Caki2 (cell line): ENCODE measurements around the gene MAG. TPM values are rescaled to one million over a fixed set of nuclear protein-coding genes. Genes with fewer than 3 reads are reported as not detected.

ENCODE experiments used
- DNase-seq: peaks from one replicate; pipeline ENCODE4 v3.0.0-alpha.2; 2015; ENCODE audit warnings: low read depth
- in situ Hi-C: cut with HindIII; loops from 2 replicates; pipeline ENCODE4 v1.10.0; 2016; ENCODE audit warnings: low sequenced_read_pairs, low pct_unique_long_range_greater_than_20kb, mixed read lengths
- total RNA-seq: library from RNA; depleted of rRNA; stranded (reverse); fragments of >200 nt; shearing (Covaris generic); gene quantifications from 2 replicates; pipeline ENCODE4 v1.2.3, GENCODE V29; 2014; ENCODE audit warnings: low replicate concordance; rRNA removed

Gene MAG
- total RNA-seq, 1 experiment from 2014 or later = 5.7 TPM

DNA sequence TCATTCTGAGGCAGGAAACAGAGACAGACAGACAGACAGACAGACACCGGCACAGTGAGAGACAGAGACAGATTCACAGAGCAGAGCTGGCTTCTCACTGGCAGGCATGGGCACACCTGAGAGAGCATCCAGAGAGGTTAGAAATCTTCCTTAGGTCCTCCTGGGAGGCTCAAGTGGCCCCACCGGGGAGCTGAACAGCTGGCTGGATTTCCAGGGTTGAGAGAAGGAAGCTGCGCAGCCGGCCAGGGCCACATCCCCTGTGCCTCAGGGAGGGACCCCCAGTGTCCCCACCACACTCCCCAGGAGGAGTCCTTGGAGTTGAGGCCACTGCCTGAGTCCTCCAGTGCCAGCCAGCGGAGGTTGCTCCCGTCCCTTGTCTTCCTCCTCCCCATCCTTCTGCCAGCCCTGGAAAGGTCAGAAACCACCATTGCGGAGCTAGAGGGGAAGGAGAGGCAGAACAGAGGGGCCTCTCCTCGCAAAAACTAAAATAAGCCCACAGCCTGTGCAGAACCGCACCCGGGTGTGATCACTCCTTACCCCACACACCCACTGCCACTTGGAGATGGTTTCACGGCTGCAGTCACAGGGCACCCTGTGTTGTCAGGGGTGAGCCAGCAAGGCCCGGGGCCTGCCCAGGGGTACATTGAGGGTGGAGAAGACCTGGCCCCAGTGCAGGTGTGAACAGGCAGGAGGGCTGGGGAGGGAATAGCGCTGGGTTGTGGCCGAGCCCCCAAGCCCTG is 70.5 kb downstream of the MAG start:
- DNase-seq = no peak
- in situ Hi-C loops = no loop called here

DNA sequence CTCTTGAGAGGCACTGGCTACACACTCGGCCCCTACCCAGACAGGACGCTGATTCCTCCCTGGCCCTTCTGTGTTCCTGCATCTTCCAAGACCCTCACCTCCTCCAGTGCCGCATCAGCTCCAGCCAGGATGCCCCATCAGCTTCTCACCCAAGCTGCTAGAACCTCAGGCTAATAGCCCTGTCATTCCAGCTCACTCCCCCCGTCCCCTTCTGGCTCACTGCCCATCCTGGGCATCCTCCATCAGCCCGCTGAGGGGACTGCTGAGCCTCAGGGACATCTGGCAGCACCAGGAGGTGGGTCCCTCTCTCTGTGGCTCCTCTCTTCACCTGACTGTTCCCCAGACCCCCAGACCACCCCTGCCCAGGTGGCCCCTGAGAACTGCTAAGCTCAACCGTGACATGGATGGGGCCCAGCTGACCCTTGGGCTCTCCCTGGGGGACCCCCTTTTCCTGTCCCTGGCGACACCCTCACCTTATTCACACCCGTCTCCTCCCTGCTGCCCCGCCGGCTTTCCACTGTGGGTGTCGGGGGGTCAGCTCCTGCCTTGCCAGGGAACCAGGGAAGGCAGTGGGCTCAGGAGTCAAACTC is 71.1 kb downstream of the MAG start:
- DNase-seq = no peak
- in situ Hi-C loops = no loop called here

Other genes starting within 250 kb of the MAG start
- not detected in 2 replicates for gene FXYD3, start 176.3 kb upstream of the MAG start, total RNA-seq
- 0.29 TPM in 1 of 2 replicates, not detected in the other for gene LGI4, start 157.1 kb upstream of the MAG start, total RNA-seq
- not detected in 2 replicates for gene FXYD1, start 153.3 kb upstream of the MAG start, total RNA-seq
- not detected in 2 replicates for gene FXYD7, start 148.9 kb upstream of the MAG start, total RNA-seq
- 43.7 and 51.5 TPM in 2 replicates for gene FXYD5, start 137.4 kb upstream of the MAG start, total RNA-seq
- not detected in 2 replicates for gene FAM187B, start 63.4 kb upstream of the MAG start, total RNA-seq
- gene LSR, start 43.2 kb upstream of the MAG start, total RNA-seq = 13.0 and 33.0 TPM in 2 replicates
- gene USF2, start 23.2 kb upstream of the MAG start, total RNA-seq = 111 and 128 TPM in 2 replicates
- gene HAMP, start 9.6 kb upstream of the MAG start, total RNA-seq = 0.06 TPM in 1 of 2 replicates, not detected in the other
- gene CD22, start 37.0 kb downstream of the MAG start, total RNA-seq = 15.4 and 20.6 TPM in 2 replicates
- 1.7 and 6.1 TPM in 2 replicates for gene FFAR1, start 55.7 kb downstream of the MAG start, total RNA-seq
- gene FFAR3, start 66.3 kb downstream of the MAG start, total RNA-seq = not detected in 2 replicates
- gene GPR42, start 78.9 kb downstream of the MAG start, total RNA-seq = not detected in 2 replicates
- not detected in 2 replicates for gene FFAR2, start 156.1 kb downstream of the MAG start, total RNA-seq
- not detected in 2 replicates for gene KRTDAP, start 198.3 kb downstream of the MAG start, total RNA-seq
- gene DMKN, start 221.5 kb downstream of the MAG start, total RNA-seq = not detected in 2 replicates
- gene SBSN, start 236.2 kb downstream of the MAG start, total RNA-seq = not detected in 2 replicates
- not detected in 2 replicates for gene GAPDHS, start 241.3 kb downstream of the MAG start, total RNA-seq